PFSK-1 (cell line): ENCODE results near the gene PTGER3.

ENCODE experiments used
- FOXP2 ChIP-seq: optimal IDR thresholded peaks from 2 replicates; pipeline ENCODE3; 2011; ENCODE audit warnings: borderline replicate concordance, control low read depth, inconsistent platforms; ENCODE audit not compliant: insufficient read depth; ENCODE audit errors: extremely low read length, extremely low read depth
- POLR2AphosphoS5 ChIP-seq: IDR thresholded peaks from 2 replicates; pipeline ENCODE4 v1.6.1; 2012; ENCODE audit warnings: low read depth, mild to moderate bottlenecking, control low read depth, low read length, moderate library complexity
- TAF1 ChIP-seq: IDR thresholded peaks from 2 replicates; pipeline ENCODE4 v1.6.1; 2012; ENCODE audit warnings: low read length, control low read depth, borderline replicate concordance; ENCODE audit not compliant: insufficient read depth
- TF ChIP-seq, protein P1 (sequence below), 2 experiments: IDR thresholded peaks; 2 replicates each; pipeline versions ENCODE4 v1.6.1 to v1.8.0; 2011 to 2012; ENCODE audit warnings: low read depth in 2 of 2, low read length in 2 of 2, control low read depth in 1 of 2, inconsistent platforms in 1 of 2, mild to moderate bottlenecking in 1 of 2, moderate library complexity in 1 of 2; ENCODE audit not compliant: insufficient read depth in 1 of 2

DNA sequence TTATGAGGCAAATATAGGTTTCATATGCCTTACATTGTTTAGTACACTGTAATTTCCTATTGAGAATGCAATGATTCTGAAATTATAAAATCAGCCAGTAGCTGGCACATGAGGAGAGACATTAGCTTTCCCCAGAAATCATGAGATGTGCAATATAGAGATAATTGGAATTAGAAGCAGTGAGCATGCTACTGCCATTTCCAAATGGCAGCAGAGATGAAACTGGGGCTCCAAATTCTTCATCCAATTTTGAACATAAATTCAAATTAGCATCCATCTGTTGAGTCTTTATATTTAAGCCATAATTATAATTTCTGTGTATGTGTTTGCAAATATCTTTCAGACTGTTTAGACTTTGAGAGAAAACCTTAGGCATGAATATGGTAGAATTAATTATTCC is 28.8 kb downstream of the PTGER3 start:
- TF ChIP-seq TAF1 (no peak), POLR2AphosphoS5 (no peak), FOXP2 (no peak)
- TF ChIP-seq, protein P1, sequence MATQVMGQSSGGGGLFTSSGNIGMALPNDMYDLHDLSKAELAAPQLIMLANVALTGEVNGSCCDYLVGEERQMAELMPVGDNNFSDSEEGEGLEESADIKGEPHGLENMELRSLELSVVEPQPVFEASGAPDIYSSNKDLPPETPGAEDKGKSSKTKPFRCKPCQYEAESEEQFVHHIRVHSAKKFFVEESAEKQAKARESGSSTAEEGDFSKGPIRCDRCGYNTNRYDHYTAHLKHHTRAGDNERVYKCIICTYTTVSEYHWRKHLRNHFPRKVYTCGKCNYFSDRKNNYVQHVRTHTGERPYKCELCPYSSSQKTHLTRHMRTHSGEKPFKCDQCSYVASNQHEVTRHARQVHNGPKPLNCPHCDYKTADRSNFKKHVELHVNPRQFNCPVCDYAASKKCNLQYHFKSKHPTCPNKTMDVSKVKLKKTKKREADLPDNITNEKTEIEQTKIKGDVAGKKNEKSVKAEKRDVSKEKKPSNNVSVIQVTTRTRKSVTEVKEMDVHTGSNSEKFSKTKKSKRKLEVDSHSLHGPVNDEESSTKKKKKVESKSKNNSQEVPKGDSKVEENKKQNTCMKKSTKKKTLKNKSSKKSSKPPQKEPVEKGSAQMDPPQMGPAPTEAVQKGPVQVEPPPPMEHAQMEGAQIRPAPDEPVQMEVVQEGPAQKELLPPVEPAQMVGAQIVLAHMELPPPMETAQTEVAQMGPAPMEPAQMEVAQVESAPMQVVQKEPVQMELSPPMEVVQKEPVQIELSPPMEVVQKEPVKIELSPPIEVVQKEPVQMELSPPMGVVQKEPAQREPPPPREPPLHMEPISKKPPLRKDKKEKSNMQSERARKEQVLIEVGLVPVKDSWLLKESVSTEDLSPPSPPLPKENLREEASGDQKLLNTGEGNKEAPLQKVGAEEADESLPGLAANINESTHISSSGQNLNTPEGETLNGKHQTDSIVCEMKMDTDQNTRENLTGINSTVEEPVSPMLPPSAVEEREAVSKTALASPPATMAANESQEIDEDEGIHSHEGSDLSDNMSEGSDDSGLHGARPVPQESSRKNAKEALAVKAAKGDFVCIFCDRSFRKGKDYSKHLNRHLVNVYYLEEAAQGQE (IDR thresholded peaks at IDR 0.05; ENCODE audit: insufficient read depth in 1 of 2, low read depth in 2 of 2, low read length in 2 of 2): no peak
